ENCODE data around the gene CFAP100.

DNA sequence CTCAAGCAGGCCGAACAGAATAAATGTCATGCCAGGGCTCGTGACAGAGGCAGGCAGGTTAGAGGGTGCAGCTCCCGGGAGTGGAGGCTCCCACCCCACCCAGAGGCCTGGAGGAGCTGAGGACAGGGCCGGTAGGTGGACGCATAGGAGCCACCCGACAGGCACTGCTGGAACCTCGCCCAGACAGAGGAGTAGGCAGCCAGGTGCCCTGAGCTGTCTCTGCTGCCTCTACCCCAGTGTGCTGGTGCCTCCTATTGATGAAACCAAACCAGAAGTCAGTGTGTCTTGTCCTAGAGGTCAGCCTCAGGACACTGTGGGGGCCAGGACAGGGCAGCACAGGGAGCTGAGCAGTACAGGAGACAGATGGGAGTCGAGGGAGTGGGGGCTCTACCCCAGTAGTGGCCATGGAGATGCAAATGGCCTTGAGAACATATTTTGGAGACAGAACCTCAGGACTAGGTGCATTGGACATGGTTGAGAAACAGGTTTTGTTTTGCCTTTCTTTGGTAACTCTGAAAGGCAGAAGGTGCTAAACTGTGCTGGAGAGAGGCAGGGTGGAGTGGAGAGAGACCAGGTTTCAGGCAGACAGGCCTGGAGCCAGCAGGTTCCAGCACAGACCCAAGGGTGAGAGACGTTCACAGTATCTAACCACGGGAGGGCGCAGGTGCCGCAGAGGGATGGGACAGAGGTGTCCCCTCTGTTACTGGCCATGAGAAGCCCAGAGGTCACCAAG is 22.1 kb upstream of the CFAP100 start:
- TF ChIP-seq SMC3 (conservative IDR thresholded peaks at IDR 0.05; ENCODE audit: insufficient read depth, low read depth, low read length) (no peak), MYNN (IDR thresholded peaks at IDR 0.05) (no peak), MYNN (CRISPR knock-in tag; IDR thresholded peaks at IDR 0.05) (no peak), TEAD4 (IDR thresholded peaks at IDR 0.05; ENCODE audit: low read length) (no peak), TEAD4 (CRISPR knock-in tag; IDR thresholded peaks at IDR 0.05; ENCODE audit: borderline replicate concordance) (no peak), ZNF609 (CRISPR knock-in tag; IDR thresholded peaks at IDR 0.05; ENCODE audit: borderline replicate concordance) (no peak), YBX1 (IDR thresholded peaks at IDR 0.05) (no peak), ZSCAN29 (IDR thresholded peaks at IDR 0.05) (no peak), ZKSCAN3 (CRISPR knock-in tag; IDR thresholded peaks at IDR 0.05) (no peak), MTA3 (IDR thresholded peaks at IDR 0.05; ENCODE audit: borderline replicate concordance) (no peak), LCOR (CRISPR knock-in tag; IDR thresholded peaks at IDR 0.05) (no peak)
- TF ChIP-seq, protein P1, sequence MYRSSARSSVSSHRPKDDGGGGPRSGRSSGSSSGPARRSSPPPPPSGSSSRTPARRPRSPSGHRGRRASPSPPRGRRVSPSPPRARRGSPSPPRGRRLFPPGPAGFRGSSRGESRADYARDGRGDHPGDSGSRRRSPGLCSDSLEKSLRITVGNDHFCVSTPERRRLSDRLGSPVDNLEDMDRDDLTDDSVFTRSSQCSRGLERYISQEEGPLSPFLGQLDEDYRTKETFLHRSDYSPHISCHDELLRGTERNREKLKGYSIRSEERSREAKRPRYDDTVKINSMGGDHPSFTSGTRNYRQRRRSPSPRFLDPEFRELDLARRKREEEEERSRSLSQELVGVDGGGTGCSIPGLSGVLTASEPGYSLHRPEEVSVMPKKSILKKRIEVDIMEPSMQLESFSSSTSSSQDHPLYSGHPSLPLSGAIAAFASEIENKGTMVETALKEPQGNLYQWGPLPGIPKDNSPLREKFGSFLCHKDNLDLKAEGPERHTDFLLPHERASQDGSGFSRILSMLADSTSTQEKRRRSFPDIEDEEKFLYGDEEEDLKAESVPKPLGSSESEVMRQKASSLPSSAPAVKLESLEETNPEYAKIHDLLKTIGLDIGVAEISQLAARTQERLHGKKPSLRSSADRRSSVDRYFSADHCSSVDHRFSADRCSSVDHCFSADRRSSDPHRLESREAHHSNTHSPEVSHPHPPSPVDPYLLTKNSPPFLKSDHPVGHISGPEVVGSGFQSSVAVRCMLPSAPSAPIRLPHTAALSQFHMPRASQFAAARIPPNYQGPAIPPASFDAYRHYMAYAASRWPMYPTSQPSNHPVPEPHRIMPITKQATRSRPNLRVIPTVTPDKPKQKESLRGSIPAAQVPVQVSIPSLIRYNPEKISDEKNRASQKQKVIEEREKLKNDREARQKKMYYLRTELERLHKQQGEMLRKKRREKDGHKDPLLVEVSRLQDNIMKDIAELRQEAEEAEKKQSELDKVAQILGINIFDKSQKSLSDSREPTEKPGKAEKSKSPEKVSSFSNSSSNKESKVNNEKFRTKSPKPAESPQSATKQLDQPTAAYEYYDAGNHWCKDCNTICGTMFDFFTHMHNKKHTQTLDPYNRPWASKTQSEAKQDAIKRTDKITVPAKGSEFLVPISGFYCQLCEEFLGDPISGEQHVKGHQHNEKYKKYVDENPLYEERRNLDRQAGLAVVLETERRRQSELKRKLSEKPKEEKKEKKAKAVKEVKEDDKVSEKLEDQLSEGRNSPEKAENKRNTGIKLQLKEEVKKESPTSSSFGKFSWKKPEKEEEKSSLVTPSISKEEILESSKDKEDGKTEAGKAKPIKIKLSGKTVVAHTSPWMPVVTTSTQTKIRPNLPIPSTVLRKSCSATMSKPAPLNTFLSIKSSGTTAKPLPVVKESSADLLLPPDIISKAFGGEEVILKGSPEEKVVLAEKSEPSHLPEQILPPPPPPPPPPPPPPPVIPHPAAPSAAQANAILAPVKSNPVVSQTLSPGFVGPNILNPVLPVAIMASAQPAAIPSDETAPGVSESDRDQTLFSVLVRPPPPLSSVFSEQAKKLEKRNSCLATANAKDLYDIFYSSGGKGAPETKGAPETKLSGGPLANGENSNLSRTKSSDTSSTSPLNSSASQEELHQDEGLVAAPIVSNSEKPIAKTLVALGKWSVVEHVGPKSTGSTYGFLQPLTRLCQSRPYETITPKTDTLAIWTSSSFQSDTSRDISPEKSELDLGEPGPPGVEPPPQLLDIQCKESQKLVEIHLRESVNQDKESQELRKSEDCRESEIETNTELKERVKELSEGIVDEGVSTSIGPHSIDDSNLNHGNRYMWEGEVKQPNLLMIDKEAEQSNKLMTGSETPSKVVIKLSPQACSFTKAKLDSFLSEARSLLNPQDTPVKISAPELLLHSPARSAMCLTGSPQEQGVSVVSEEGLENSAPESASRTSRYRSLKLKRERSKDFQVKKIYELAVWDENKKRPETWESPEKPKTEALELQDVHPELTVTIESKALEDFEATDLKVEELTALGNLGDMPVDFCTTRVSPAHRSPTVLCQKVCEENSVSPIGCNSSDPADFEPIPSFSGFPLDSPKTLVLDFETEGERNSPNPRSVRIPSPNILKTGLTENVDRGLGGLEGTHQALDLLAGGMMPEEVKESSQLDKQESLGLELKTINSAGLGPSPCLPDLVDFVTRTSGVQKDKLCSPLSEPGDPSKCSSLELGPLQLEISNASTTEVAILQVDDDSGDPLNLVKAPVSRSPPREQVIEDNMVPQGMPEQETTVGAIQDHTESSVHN (IDR thresholded peaks at IDR 0.05; ENCODE audit: borderline replicate concordance in 1 of 2, low read depth in 1 of 2), result no peak
- TF ChIP-seq, protein P2, sequence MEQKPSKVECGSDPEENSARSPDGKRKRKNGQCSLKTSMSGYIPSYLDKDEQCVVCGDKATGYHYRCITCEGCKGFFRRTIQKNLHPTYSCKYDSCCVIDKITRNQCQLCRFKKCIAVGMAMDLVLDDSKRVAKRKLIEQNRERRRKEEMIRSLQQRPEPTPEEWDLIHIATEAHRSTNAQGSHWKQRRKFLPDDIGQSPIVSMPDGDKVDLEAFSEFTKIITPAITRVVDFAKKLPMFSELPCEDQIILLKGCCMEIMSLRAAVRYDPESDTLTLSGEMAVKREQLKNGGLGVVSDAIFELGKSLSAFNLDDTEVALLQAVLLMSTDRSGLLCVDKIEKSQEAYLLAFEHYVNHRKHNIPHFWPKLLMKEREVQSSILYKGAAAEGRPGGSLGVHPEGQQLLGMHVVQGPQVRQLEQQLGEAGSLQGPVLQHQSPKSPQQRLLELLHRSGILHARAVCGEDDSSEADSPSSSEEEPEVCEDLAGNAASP (IDR thresholded peaks at IDR 0.05), result no peak
- TF ChIP-seq, protein P3, sequence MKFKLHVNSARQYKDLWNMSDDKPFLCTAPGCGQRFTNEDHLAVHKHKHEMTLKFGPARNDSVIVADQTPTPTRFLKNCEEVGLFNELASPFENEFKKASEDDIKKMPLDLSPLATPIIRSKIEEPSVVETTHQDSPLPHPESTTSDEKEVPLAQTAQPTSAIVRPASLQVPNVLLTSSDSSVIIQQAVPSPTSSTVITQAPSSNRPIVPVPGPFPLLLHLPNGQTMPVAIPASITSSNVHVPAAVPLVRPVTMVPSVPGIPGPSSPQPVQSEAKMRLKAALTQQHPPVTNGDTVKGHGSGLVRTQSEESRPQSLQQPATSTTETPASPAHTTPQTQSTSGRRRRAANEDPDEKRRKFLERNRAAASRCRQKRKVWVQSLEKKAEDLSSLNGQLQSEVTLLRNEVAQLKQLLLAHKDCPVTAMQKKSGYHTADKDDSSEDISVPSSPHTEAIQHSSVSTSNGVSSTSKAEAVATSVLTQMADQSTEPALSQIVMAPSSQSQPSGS (CRISPR knock-in tag; IDR thresholded peaks at IDR 0.05), result no peak
- TF ChIP-seq, protein P4, sequence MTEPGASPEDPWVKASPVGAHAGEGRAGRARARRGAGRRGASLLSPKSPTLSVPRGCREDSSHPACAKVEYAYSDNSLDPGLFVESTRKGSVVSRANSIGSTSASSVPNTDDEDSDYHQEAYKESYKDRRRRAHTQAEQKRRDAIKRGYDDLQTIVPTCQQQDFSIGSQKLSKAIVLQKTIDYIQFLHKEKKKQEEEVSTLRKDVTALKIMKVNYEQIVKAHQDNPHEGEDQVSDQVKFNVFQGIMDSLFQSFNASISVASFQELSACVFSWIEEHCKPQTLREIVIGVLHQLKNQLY (CRISPR knock-in tag; conservative IDR thresholded peaks at IDR 0.05), result no peak

Data from K562 (cell line).